K562 (cell line): ENCODE data around the gene EIPR1.

Experiments used
- MAFG ChIP-seq: fragments of 450-650 bp; conservative IDR thresholded peaks from 2 replicates; pipeline ENCODE4 v1.6.1; 2016; ENCODE audit warnings: missing genetic modification characterization, missing compliant biosample characterization
- ZNF274 ChIP-seq: IDR thresholded peaks from 2 replicates; pipeline ENCODE4 v1.6.1; 2011; ENCODE audit warnings: low read depth, mild to moderate bottlenecking, low read length, moderate library complexity, borderline replicate concordance

DNA sequence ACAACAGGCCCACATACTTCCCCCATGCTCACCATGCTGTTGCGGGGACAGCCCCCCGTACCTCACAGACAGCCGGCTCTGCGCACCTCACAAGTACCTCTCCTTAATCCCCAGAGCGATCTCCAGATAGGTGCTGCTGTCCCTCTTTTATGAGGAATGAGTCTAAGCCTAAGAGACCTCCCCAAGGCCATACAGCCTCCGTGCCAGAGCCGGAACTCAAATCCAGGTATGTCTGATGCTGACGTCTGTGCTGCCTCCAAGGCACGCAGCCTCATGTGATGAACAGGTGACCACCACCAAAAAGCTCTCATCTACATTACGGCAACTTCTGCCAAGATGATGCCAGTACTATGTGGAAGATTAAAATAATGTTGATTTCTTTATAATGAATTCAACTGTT lies 85.2 kb downstream of the EIPR1 start:
- TF ChIP-seq MAFG (tag) (no peak), ZNF274 (no peak)
